ENCODE measurements around the gene TLE3. TPM values are rescaled to one million over a fixed set of nuclear protein-coding genes. Genes with fewer than 3 reads are reported as not detected.

The TLE3 gene
- total and polyA plus RNA-seq, 2 experiments from 2014 or later, result 20.5 to 38.2 TPM

- no peak for TF ChIP-seq CTCF (IDR thresholded peaks at IDR 0.05; ENCODE audit: low read depth, low read length)
- no peak overlapping the region for H3K27ac ChIP-seq
- no peak overlapping the region for H3K4me3 ChIP-seq
- H3K9me3 ChIP-seq (ENCODE audit: low read depth), result no peaks in the 10 kb centered on the region
- peaks cover 11% of the 10 kb centered on the region for H3K27me3 ChIP-seq
- no peak for DNase-seq (ENCODE audit: low read depth in 1 of 2, low spot score in 1 of 2)
- H3K36me3 ChIP-seq, result no peaks in the 10 kb centered on the region
- no peaks in the 10 kb centered on the region for H3K4me1 ChIP-seq (ENCODE audit: low read depth)
Observed at GRCh38 chr15:70042553-70043214, 55.0 kb downstream of the TLE3 start.

GRCh38 chr15:70039917-70040316 lies 57.8 kb downstream of the TLE3 start:
- H3K9me3 ChIP-seq (ENCODE audit: low read depth), result no peaks in the 10 kb centered on the region
- H3K4me3 ChIP-seq, result no peak overlapping the region
- H3K36me3 ChIP-seq, result no peaks in the 10 kb centered on the region
- H3K4me1 ChIP-seq (ENCODE audit: low read depth), result no peaks in the 10 kb centered on the region
- TF ChIP-seq CTCF (IDR thresholded peaks at IDR 0.05; ENCODE audit: low read depth, low read length), result no peak
- peaks cover 17% of the 10 kb centered on the region for H3K27me3 ChIP-seq
- no peak for DNase-seq (ENCODE audit: low read depth in 1 of 2, low spot score in 1 of 2)
- H3K27ac ChIP-seq, result no peak overlapping the region

GRCh38 chr15:70038730-70039392 lies 58.9 kb downstream of the TLE3 start:
- no peak for DNase-seq (ENCODE audit: low read depth in 1 of 2, low spot score in 1 of 2)
- H3K27ac ChIP-seq, result no peak overlapping the region
- no peaks in the 10 kb centered on the region for H3K36me3 ChIP-seq
- H3K27me3 ChIP-seq, result peaks cover 19% of the 10 kb centered on the region
- no peaks in the 10 kb centered on the region for H3K9me3 ChIP-seq (ENCODE audit: low read depth)
- no peak for TF ChIP-seq CTCF (IDR thresholded peaks at IDR 0.05; ENCODE audit: low read depth, low read length)
- H3K4me1 ChIP-seq (ENCODE audit: low read depth), result no peaks in the 10 kb centered on the region
- H3K4me3 ChIP-seq, result no peak overlapping the region

DNA sequence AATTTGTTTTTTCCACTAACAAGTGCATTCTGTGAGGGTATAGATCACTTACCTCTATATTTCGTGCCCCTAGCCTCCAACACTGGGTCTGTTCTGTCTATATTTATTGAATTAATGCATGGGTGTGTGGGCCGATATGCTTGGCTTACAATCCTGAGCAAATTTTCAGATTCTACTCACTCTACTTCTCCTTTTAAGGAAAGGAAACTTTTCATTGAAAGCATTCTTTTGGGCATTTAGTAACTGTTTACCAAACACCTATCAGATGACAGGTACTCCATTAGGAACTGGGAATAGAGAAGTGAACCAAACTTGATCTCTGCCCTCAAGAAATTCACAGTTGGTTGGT lies 60.5 kb downstream of the TLE3 start:
- H3K4me3 ChIP-seq, result no peak overlapping the region
- no peaks in the 10 kb centered on the region for H3K4me1 ChIP-seq (ENCODE audit: low read depth)
- H3K9me3 ChIP-seq (ENCODE audit: low read depth), result no peaks in the 10 kb centered on the region
- no peak overlapping the region for H3K27ac ChIP-seq
- TF ChIP-seq CTCF (IDR thresholded peaks at IDR 0.05; ENCODE audit: low read depth, low read length), result no peak
- no peaks in the 10 kb centered on the region for H3K36me3 ChIP-seq
- peaks cover 27% of the 10 kb centered on the region for H3K27me3 ChIP-seq
- no peak for DNase-seq (ENCODE audit: low read depth in 1 of 2, low spot score in 1 of 2)

DNA sequence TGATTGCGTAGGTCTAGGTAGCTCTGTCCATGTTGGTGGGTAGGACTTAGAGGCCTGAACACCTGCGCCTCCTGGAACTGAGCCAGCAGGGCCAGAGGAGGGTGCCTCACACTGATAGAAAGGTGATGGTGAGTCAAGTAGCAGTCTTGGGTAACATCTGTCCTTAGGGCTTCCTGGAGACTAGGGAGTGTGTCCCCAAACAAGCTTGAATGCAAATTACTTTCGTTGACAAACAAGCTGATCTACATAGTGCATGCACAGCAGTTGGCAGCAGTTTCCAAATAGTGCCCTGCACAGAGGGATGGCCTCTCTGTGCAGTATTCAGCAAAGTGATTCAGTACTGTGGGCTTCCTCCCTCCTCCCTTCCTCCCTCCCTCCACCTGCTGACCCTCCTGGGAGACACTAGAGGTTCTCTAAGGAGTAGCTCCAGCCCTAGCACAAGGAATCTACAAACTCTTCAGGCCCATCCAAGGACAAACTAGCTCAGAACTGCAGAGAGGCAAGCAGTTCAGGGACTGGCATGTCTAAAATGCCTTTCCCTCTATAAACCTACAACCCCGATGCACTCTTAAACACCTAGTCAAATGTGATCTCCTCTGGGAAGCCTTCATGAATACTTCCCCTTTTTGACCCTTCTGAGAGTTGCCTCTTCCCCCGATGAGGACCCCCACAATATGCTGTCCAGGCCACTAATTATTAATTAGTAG lies 61.0 kb downstream of the TLE3 start:
- DNase-seq (ENCODE audit: low read depth in 1 of 2, low spot score in 1 of 2), result no peak
- Histone ChIP-seq H3K4me1 (ENCODE audit: low read depth) (no peaks in the 10 kb centered on the region), H3K9me3 (ENCODE audit: low read depth) (no peaks in the 10 kb centered on the region), H3K4me3 (no peak overlapping the region), H3K36me3 (no peaks in the 10 kb centered on the region), H3K27me3 (peaks cover 27% of the 10 kb centered on the region), H3K27ac (no peak overlapping the region)
- TF ChIP-seq CTCF (IDR thresholded peaks at IDR 0.05; ENCODE audit: low read depth, low read length), result no peak
